VCaP (cell line): ENCODE measurements around the gene RAP1GDS1.

ENCODE experiments used
- H3K27ac ChIP-seq: fragments of 450-650 bp; 2 replicates; pipeline ENCODE4 v1.5.1; 2017
- TF ChIP-seq, protein P1 (sequence below): fragments of 450-650 bp; conservative IDR thresholded peaks from 2 replicates; pipeline ENCODE4 v1.5.1; 2017; ENCODE audit warnings: mild to moderate bottlenecking, moderate library complexity

RAP1GDS1 gene

DNA sequence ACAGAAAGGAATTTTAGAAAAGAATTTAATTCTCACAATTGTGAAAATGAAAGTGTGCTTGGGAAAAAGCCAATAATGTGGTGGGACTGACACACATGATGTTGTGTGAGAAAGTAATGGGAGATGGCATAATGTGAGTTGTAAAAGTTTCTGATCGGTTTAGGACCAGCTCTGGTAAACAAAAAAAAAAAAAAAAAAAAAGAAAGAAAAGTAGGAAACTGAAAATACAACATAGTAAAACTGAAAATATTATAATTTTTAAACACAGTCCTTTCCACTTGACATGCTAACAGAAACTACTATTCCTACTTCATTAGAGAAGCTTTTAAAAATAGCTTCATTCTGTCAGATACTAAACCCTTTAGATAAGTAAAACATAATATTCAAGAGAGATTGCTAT, 28.2 kb downstream of the RAP1GDS1 start:
- no peak overlapping the region for H3K27ac ChIP-seq
- TF ChIP-seq, protein P1, sequence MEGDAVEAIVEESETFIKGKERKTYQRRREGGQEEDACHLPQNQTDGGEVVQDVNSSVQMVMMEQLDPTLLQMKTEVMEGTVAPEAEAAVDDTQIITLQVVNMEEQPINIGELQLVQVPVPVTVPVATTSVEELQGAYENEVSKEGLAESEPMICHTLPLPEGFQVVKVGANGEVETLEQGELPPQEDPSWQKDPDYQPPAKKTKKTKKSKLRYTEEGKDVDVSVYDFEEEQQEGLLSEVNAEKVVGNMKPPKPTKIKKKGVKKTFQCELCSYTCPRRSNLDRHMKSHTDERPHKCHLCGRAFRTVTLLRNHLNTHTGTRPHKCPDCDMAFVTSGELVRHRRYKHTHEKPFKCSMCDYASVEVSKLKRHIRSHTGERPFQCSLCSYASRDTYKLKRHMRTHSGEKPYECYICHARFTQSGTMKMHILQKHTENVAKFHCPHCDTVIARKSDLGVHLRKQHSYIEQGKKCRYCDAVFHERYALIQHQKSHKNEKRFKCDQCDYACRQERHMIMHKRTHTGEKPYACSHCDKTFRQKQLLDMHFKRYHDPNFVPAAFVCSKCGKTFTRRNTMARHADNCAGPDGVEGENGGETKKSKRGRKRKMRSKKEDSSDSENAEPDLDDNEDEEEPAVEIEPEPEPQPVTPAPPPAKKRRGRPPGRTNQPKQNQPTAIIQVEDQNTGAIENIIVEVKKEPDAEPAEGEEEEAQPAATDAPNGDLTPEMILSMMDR: no peak

DNA sequence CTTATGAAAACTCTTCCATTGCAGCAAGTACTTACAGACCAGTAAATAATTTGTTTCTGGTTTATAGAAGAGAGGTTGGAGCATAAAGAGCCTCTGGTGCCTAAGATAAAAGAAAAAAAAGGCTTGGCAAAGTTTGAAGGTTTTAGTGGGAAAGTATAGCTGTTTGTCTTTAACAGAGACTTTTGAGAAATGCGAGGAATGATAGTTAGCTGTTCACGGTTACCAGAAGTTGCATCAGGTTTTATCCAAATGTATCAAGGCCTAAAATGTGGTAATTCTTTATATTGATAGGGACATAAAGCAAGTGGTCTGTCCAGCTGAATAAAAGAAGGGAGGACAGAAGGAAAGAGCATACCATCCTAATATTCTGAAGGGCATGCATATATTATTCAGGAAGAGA, 29.3 kb downstream of the RAP1GDS1 start:
- no peak overlapping the region for H3K27ac ChIP-seq
- TF ChIP-seq, protein P1: no peak

DNA sequence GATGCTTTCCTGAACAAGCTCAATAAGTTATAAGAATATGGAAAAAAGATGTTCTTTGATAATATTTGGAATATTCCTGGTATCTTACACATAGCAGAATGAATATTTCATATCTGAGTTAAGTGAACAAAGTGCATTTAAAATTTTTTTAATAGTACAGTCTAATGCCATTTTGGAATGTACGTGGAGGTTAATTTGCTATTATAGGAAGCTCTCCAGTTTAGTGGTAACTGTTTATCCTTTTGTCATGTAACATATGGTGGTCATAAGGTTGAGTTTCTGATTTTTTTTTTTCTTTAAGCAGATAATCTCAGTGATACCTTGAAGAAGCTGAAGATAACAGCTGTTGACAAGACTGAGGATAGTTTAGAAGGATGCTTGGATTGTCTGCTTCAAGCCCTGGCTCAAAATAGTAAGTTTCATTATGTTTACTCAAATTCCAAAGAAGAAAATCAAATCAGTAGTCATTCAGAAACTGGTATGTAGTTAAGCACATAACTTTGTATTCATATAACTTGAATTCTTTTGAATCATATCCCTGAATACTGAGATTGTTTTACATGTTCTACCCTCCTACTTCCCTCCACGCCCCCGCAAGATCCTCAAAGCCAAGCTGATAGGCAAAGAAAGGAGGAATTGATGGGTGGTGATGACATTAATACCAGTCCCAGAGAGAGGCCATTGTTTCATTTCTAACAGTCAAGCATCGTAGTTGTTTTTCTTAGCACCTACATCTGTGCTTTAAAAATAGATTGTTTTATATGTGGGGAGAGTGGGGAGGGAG, 32.1 kb downstream of the RAP1GDS1 start:
- no peak overlapping the region for H3K27ac ChIP-seq
- TF ChIP-seq, protein P1: no peak

DNA sequence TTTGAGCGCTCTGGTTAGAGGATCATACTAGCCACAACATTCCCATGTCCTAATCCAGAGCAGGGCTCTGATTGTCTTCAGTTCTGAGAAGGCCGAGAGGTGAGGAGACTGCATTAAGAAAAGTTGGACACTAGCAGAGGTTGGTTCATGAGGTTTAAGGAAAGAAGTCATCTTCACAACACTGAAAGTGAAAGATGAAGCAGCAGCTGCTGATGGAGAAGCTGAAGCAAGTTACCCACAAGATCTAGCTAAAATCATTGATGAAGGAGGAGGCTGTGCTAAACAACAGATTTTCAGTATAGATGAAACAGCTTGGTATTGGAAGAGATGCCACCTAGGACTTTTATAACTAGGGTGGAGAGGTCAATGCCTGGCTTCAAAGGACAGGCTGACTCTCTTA, 36.8 kb downstream of the RAP1GDS1 start:
- TF ChIP-seq, protein P1: no peak
- H3K27ac ChIP-seq: no peak overlapping the region

DNA sequence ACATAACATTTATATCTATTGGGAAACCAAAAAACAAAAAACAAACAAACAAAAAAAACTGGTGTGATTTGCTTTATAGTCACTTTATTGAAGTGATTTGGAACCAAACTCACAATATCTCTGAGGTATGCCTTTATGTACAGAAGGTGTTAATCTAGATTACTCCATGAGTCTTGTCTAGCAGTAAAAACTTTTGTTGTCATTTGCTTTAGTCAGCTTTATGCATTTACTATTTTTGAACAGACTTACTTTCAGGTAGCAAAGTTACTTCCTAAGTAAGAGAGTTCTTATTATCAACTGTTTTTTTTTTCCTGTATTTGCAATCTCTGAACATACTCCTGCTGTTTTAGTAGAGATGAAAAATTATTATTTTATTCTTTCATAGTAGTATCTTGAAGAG, 39.5 kb downstream of the RAP1GDS1 start:
- TF ChIP-seq, protein P1: no peak
- H3K27ac ChIP-seq: no peak overlapping the region

DNA sequence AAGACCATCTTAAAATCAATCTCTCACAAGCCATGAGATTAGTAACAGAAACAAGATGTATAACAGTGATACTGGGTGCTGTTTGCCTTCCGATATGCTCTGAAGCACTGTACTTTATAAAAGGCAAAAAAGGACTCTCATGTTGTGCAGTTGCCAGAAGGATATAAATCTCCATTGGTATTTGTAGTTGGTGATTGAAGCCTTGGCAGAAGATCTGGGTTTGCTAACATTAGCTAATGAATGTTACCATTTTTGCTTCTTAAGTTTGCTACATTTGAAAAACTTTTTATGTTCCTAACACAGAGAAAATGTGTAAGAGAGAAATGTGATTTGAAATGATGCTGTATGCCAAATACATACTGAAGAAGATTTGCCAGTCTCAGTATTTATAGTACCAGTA, 44.4 kb downstream of the RAP1GDS1 start:
- TF ChIP-seq, protein P1: no peak

DNA sequence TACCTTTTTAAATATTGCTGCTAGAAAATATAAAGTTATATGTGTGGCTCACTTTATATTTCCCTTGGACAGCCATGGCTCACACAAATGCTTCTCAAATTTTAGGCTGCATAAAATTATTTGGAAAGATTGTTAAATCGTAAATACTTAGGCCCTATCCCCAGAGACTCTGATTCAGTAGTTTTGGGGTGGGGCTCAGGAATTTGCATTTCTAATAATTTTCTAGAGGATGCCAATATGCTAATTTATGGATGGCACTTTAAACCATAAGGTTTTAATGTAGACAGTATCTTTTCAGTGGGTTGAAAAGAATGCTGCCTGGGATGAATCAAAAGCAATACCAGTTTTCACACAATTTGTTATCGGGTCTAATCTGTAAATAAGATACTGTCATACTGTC, 49.7 kb downstream of the RAP1GDS1 start:
- H3K27ac ChIP-seq: no peak overlapping the region
- TF ChIP-seq, protein P1: no peak

More for the DNA sequence above, 44.4 kb downstream of the RAP1GDS1 start:
- no peak overlapping the region; the same call in 1 of the 2 replicates for H3K27ac ChIP-seq
